ENCODE measurements around the gene ZNF275. TPM values are rescaled to one million over a fixed set of nuclear protein-coding genes. Genes with fewer than 3 reads are reported as not detected.
"Not testable (repeated sequence)": the region's sequence is repeated elsewhere in the genome, so short reads cannot be mapped to it uniquely, and the experiment has no call there.

ZNF275 gene
- total RNA-seq, 1 experiment from 2014 or later: 2.9 TPM

- DNase-seq (ENCODE audit: low spot score): peak; percentile 43
- in situ Hi-C loops (cut with HindIII; ENCODE audit: low sequenced_read_pairs): no loop called here
Observed at GRCh38 chrX:153381684-153382532, 48.0 kb downstream of the ZNF275 start.

DNA sequence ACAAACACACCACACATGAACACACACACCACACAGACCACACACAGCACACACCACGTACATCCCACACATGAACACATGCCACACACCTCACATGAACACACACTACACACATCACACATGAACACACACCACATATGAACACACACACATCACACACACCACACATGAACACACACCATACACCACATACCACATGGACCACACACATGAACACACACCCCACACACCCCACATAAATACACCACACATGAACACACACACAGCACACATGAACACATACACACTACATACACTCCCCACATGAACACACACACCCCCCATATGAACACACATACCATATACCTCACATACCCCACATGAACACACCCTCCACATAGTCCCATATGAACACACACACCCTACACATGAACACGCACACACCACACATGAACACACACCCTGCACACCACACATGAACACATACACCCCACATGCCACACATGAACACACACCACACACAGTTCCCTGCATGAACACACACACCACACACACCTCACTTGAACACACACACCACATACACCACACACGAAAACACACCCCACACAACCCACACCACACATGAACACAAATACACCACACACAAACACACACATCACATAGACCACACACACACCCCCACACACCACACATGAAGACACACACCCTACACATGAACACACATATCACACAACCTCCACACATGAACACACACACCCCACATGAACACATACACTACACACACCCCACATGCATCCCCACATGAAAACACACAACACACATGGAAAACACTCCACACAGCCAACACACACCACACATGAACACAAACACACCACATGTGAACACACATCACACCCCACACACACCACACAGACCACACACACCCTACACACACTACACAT, 48.9 kb downstream of the ZNF275 start:
- DNase-seq (ENCODE audit: low spot score): no peak
- in situ Hi-C loops (cut with HindIII; ENCODE audit: low sequenced_read_pairs): no loop called here

- in situ Hi-C loops (cut with HindIII; ENCODE audit: low sequenced_read_pairs): no loop called here
- DNase-seq (ENCODE audit: low spot score): no peak
Observed at GRCh38 chrX:153384390-153384789, 50.4 kb downstream of the ZNF275 start.

GRCh38 chrX:153384973-153385372, 51.0 kb downstream of the ZNF275 start:
- DNase-seq (ENCODE audit: low spot score); in situ Hi-C loops (cut with HindIII; ENCODE audit: low sequenced_read_pairs): not testable (repeated sequence)

DNA sequence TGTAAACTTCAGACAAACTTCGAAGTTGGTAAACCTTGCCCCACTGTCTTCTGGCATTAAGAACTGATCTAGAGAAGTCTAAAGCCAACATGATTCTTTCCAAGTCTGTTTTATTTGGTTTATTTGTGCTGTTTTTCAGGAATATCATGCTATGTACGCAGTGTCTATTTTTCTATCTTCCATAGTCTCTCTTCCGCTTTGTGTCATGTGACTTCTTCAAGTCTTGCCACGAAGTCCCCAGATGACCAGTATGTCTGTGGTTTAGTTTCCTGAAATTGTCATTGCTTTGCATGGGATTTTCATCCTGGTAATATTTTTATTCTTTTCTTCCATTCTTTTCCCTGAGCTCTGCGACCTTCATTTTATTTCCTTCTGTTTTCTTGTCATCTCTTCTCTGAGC, 52.1 kb downstream of the ZNF275 start:
- no peak for DNase-seq (ENCODE audit: low spot score)
- in situ Hi-C loops (cut with HindIII; ENCODE audit: low sequenced_read_pairs): no loop called here

DNA sequence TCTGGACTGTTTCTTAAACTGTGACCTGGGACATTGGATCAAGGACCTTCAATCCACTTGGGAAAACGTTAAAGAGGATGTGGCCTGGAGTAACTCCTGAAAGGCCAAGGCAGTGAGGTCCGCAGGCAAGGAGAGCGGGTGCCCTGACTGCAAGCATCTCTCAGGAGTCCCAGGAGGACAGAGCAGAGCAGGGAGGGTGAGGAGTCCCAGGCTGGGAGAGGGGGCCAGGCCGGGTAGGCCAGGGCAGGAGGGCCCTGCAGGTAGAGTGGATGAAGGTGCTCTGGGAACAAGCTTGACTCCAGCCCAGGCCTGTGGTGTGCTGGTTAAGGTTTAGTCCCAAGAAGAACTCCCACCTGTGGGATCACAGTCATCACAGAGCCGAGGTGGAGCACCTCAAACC, 53.4 kb downstream of the ZNF275 start:
- DNase-seq (ENCODE audit: low spot score): no peak
- in situ Hi-C loops (cut with HindIII; ENCODE audit: low sequenced_read_pairs): no loop called here

GRCh38 chrX:153387987-153388721, 54.2 kb downstream of the ZNF275 start:
- in situ Hi-C loops (cut with HindIII; ENCODE audit: low sequenced_read_pairs): no loop called here
- DNase-seq (ENCODE audit: low spot score): no peak

- no peak for DNase-seq (ENCODE audit: low spot score)
- in situ Hi-C loops (cut with HindIII; ENCODE audit: low sequenced_read_pairs): no loop called here
Observed at GRCh38 chrX:153388722-153389459, 54.9 kb downstream of the ZNF275 start.

DNA sequence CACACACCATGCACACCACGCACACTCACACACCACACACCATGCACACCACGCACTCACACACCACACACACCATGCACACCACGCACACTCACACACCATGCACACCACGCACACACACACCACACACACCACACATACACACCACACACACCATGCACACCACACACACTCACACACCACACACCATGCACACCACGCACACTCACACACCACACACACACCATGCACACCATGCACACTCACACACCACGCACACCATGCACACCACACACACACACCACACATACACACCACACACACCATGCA, 55.5 kb downstream of the ZNF275 start:
- DNase-seq (ENCODE audit: low spot score); in situ Hi-C loops (cut with HindIII; ENCODE audit: low sequenced_read_pairs): not testable (repeated sequence)

GRCh38 chrX:153392642-153393321, 58.8 kb downstream of the ZNF275 start:
- in situ Hi-C loops (cut with HindIII; ENCODE audit: low sequenced_read_pairs): no loop called here
- DNase-seq (ENCODE audit: low spot score): no peak

- no peak for DNase-seq (ENCODE audit: low spot score)
- in situ Hi-C loops (cut with HindIII; ENCODE audit: low sequenced_read_pairs): no loop called here
Observed at GRCh38 chrX:153394612-153395011, 60.7 kb downstream of the ZNF275 start.

GRCh38 chrX:153395613-153396319, 61.8 kb downstream of the ZNF275 start:
- in situ Hi-C loops (cut with HindIII; ENCODE audit: low sequenced_read_pairs): no loop called here
- no peak for DNase-seq (ENCODE audit: low spot score)

- no peak for DNase-seq (ENCODE audit: low spot score)
- in situ Hi-C loops (cut with HindIII; ENCODE audit: low sequenced_read_pairs): no loop called here
Observed at GRCh38 chrX:153396320-153397195, 62.6 kb downstream of the ZNF275 start.

- in situ Hi-C loops (cut with HindIII; ENCODE audit: low sequenced_read_pairs): no loop called here
Observed at GRCh38 chrX:153397256-153397960, 63.5 kb downstream of the ZNF275 start.

GRCh38 chrX:153398275-153398960, 64.5 kb downstream of the ZNF275 start:
- no peak for DNase-seq (ENCODE audit: low spot score)
- in situ Hi-C loops (cut with HindIII; ENCODE audit: low sequenced_read_pairs): no loop called here

More at GRCh38 chrX:153397256-153397960, 63.5 kb downstream of the ZNF275 start:
- no peak for DNase-seq (ENCODE audit: low spot score)

All from G401 (cell line).